HG02973 (cell line): Measurements from ENCODE around the gene HIPK2.

Source experiments
- ATAC-seq: cut with Tn5 transposase; IDR thresholded peaks from one replicate; pipeline ENCODE4 v1.9.1; 2021; ENCODE audit warnings: moderate library complexity; ENCODE audit not compliant: unreplicated experiment

HIPK2 gene

GRCh38 chr7:139523968-139524815 lies 253.6 kb downstream of the HIPK2 start:
- no peak for ATAC-seq

DNA sequence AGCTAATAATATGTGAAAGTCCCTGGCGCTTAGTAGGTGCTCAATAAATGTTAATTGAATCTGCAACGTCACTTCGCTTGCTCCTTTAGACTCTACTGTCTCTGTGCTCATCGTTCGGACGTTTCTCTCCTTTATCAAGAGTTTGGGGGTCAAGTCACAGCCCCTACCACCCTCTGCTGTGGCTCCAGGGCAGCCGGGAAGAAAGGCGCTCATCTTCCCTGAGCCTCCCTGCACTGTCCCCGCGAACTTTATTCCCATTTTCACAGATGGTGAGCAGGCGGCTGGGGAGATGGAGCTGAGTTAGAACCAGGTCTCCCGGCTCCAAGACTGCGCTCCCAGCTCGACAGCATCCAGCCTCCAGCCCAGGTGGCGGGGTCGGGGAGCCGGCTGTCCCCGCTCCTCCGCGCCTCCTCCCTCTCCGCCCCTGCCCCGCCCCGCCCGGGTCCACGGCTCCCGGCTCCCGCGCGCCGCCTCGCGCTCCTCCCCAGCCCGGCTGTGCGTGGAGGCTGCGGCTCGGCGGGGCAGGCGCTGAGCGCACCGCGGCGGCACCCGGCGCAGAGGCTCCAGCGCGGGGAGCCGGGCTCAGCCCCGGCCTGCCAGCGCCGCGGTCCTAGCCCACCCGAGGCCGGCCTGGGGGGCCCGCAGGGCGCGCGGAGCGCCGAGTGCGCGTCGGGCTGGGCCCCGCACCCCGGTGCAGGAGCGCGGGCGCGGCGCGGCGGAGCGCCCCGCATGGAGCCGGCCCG lies 254.4 kb downstream of the HIPK2 start, which contains the start of gene CLEC2L:
CLEC2L (plus strand) TSS at position 487 of the 743 bp plus-strand sequence; CDS start at position 730, 243 bp downstream.
- ATAC-seq = no peak

- no peak for ATAC-seq
These were observed 255.0 kb downstream of the HIPK2 start for GRCh38 chr7:139522830-139523198.

GRCh38 chr7:139521439-139521838 lies 256.4 kb downstream of the HIPK2 start:
- no peak for ATAC-seq

GRCh38 chr7:139515266-139515665 lies 262.5 kb downstream of the HIPK2 start:
- no peak for ATAC-seq
